HEK293T (cell line): Measurements from ENCODE around the gene SPEM3.

Source experiments
- ELF4 ChIP-seq: fragments of 450-650 bp; IDR thresholded peaks from 2 replicates; pipeline ENCODE4 v1.6.1; 2017; ENCODE audit warnings: antibody characterized with exemption
- PKNOX1 ChIP-seq: fragments of 450-650 bp; IDR thresholded peaks from 2 replicates; pipeline ENCODE4 v1.6.1; 2016
- SUZ12 ChIP-seq: fragments of 450-650 bp; IDR thresholded peaks from 2 replicates; pipeline ENCODE4 v1.6.1; 2016; ENCODE audit warnings: mild to moderate bottlenecking
- TARDBP ChIP-seq: fragments of 450-650 bp; IDR thresholded peaks from 2 replicates; pipeline ENCODE4 v1.6.1; 2016

GRCh38 chr17:7425316-7425715 is 3.3 kb upstream of the SPEM3 start, which contains the start of gene SPEM2:
- TF ChIP-seq TARDBP (no peak), SUZ12 (no peak), PKNOX1 (no peak), ELF4 (no peak)
